ENCODE results near the gene ZMYND8. TPM values are rescaled to one million over a fixed set of nuclear protein-coding genes. Genes with fewer than 3 reads are reported as not detected.

Gene ZMYND8
- total RNA-seq, 1 donor from 2014 or later: 37.9 TPM

- intact Hi-C loops (cut with micrococcal nuclease): no loop called here
- Histone ChIP-seq H3K4me3 (no peak overlapping the region), H3K36me3 (peaks cover 95% of the 10 kb centered on the region)
These were observed 72.1 kb downstream of the ZMYND8 start for GRCh38 chr20:47284373-47284772.

GRCh38 chr20:47283411-47283810, 73.1 kb downstream of the ZMYND8 start:
- no peaks in the 10 kb centered on the region for H3K9me3 ChIP-seq (replicated peaks)
- H3K36me3 ChIP-seq: peaks cover 94% of the 10 kb centered on the region
- no peak for TF ChIP-seq CTCF (IDR thresholded peaks at IDR 0.05; ENCODE audit: borderline replicate concordance)
- no peak overlapping the region for H3K4me3 ChIP-seq
- intact Hi-C loops (cut with micrococcal nuclease): no loop called here
- no peak for DNase-seq
- no peak overlapping the region for H3K27ac ChIP-seq (replicated peaks)
- H3K4me1 ChIP-seq: no peaks in the 10 kb centered on the region
- H3K27me3 ChIP-seq (ENCODE audit: low read depth): no peaks in the 10 kb centered on the region

More at GRCh38 chr20:47284373-47284772, 72.1 kb downstream of the ZMYND8 start:
- Histone ChIP-seq H3K27me3 (ENCODE audit: low read depth) (no peaks in the 10 kb centered on the region), H3K9me3 (replicated peaks) (no peaks in the 10 kb centered on the region), H3K27ac (replicated peaks) (no peak overlapping the region), H3K4me1 (no peaks in the 10 kb centered on the region)
- TF ChIP-seq CTCF (IDR thresholded peaks at IDR 0.05; ENCODE audit: borderline replicate concordance): no peak
- DNase-seq: no peak

- no peak for TF ChIP-seq CTCF (IDR thresholded peaks at IDR 0.05; ENCODE audit: borderline replicate concordance)
- H3K27ac ChIP-seq (replicated peaks): no peak overlapping the region
- H3K27me3 ChIP-seq (ENCODE audit: low read depth): no peaks in the 10 kb centered on the region
- no peak overlapping the region for H3K4me3 ChIP-seq
- DNase-seq: no peak
- no peaks in the 10 kb centered on the region for H3K9me3 ChIP-seq (replicated peaks)
- peaks cover under 1% of the 10 kb centered on the region for H3K4me1 ChIP-seq
- H3K36me3 ChIP-seq: peaks cover 94% of the 10 kb centered on the region
- intact Hi-C loops (cut with micrococcal nuclease): no loop called here
These were observed 73.6 kb downstream of the ZMYND8 start for GRCh38 chr20:47282864-47283263.

- Histone ChIP-seq H3K4me1 (peaks cover 15% of the 10 kb centered on the region), H3K36me3 (peaks cover 81% of the 10 kb centered on the region), H3K9me3 (replicated peaks) (no peaks in the 10 kb centered on the region), H3K27ac (replicated peaks) (no peak overlapping the region), H3K27me3 (ENCODE audit: low read depth) (no peaks in the 10 kb centered on the region), H3K4me3 (no peak overlapping the region)
- DNase-seq: no peak
- intact Hi-C loops (cut with micrococcal nuclease): no loop called here
- TF ChIP-seq CTCF (IDR thresholded peaks at IDR 0.05; ENCODE audit: borderline replicate concordance): no peak
These were observed 75.1 kb downstream of the ZMYND8 start for GRCh38 chr20:47281376-47281775.

- H3K27me3 ChIP-seq (ENCODE audit: low read depth): no peaks in the 10 kb centered on the region
- peaks cover 22% of the 10 kb centered on the region for H3K4me1 ChIP-seq
- no peak for TF ChIP-seq CTCF (IDR thresholded peaks at IDR 0.05; ENCODE audit: borderline replicate concordance)
- H3K9me3 ChIP-seq (replicated peaks): no peaks in the 10 kb centered on the region
- DNase-seq: no peak
- intact Hi-C loops (cut with micrococcal nuclease): no loop called here
- H3K27ac ChIP-seq (replicated peaks): no peak overlapping the region
- H3K4me3 ChIP-seq: no peak overlapping the region
- peaks cover 81% of the 10 kb centered on the region for H3K36me3 ChIP-seq
These were observed 75.8 kb downstream of the ZMYND8 start for GRCh38 chr20:47280668-47281067.

GRCh38 chr20:47280228-47280627, 76.3 kb downstream of the ZMYND8 start:
- no peak overlapping the region for H3K27ac ChIP-seq (replicated peaks)
- no peaks in the 10 kb centered on the region for H3K27me3 ChIP-seq (ENCODE audit: low read depth)
- no peaks in the 10 kb centered on the region for H3K9me3 ChIP-seq (replicated peaks)
- peaks cover 26% of the 10 kb centered on the region for H3K4me1 ChIP-seq
- peaks cover 81% of the 10 kb centered on the region for H3K36me3 ChIP-seq
- no peak for TF ChIP-seq CTCF (IDR thresholded peaks at IDR 0.05; ENCODE audit: borderline replicate concordance)
- intact Hi-C loops (cut with micrococcal nuclease): no loop called here
- DNase-seq: no peak
- no peak overlapping the region for H3K4me3 ChIP-seq

Data from left ventricle myocardium inferior (tissue), 1 donor.